ENCODE data around the gene POP5.

Gene POP5

GRCh38 chr12:120554678-120555077 lies 26.5 kb downstream of the POP5 start:
- Histone ChIP-seq H3K36me3 (ENCODE audit: insufficient read depth, low read length) (peaks cover 45% of the 10 kb centered on the region), H3K9ac (ENCODE audit: low read depth, low read length) (no peak overlapping the region), H3K9me3 (replicated peaks; ENCODE audit: low read length) (no peaks in the 10 kb centered on the region), H3K27me3 (ENCODE audit: control insufficient read depth, insufficient read depth, low read length) (no peaks in the 10 kb centered on the region), H3K4me1 (ENCODE audit: control insufficient read depth, insufficient read depth, low read length) (peaks cover 5% of the 10 kb centered on the region), H3K4me2 (ENCODE audit: low read length) (no peak overlapping the region), H3K4me3 (ENCODE audit: low read length) (no peak overlapping the region)

- peaks cover 22% of the 10 kb centered on the region for H3K4me1 ChIP-seq (ENCODE audit: control insufficient read depth, insufficient read depth, low read length)
- H3K27me3 ChIP-seq (ENCODE audit: control insufficient read depth, insufficient read depth, low read length) = no peaks in the 10 kb centered on the region
- peaks cover 36% of the 10 kb centered on the region for H3K36me3 ChIP-seq (ENCODE audit: insufficient read depth, low read length)
Observed at GRCh38 chr12:120546050-120546386, 35.2 kb downstream of the POP5 start.

GRCh38 chr12:120544691-120545090 lies 36.5 kb downstream of the POP5 start:
- no peak overlapping the region for H3K4me3 ChIP-seq (ENCODE audit: low read length)
- no peak overlapping the region for H3K4me2 ChIP-seq (ENCODE audit: low read length)
- no peaks in the 10 kb centered on the region for H3K27me3 ChIP-seq (ENCODE audit: control insufficient read depth, insufficient read depth, low read length)
- H3K36me3 ChIP-seq (ENCODE audit: insufficient read depth, low read length) = peaks cover 36% of the 10 kb centered on the region
- peaks cover 18% of the 10 kb centered on the region for H3K4me1 ChIP-seq (ENCODE audit: control insufficient read depth, insufficient read depth, low read length)
- no peaks in the 10 kb centered on the region for H3K9me3 ChIP-seq (replicated peaks; ENCODE audit: low read length)
- H3K9ac ChIP-seq (ENCODE audit: low read depth, low read length) = no peak overlapping the region

More at GRCh38 chr12:120546050-120546386, 35.2 kb downstream of the POP5 start:
- Histone ChIP-seq H3K4me2 (ENCODE audit: low read length) (no peak overlapping the region), H3K9me3 (replicated peaks; ENCODE audit: low read length) (no peaks in the 10 kb centered on the region), H3K9ac (ENCODE audit: low read depth, low read length) (no peak overlapping the region), H3K4me3 (ENCODE audit: low read length) (no peak overlapping the region)

- H3K9me3 ChIP-seq (replicated peaks; ENCODE audit: low read length) = no peaks in the 10 kb centered on the region
- H3K4me2 ChIP-seq (ENCODE audit: low read length) = no peak overlapping the region
- H3K4me3 ChIP-seq (ENCODE audit: low read length) = no peak overlapping the region
- H3K4me1 ChIP-seq (ENCODE audit: control insufficient read depth, insufficient read depth, low read length) = peaks cover 44% of the 10 kb centered on the region
- H3K27me3 ChIP-seq (ENCODE audit: control insufficient read depth, insufficient read depth, low read length) = no peaks in the 10 kb centered on the region
- H3K9ac ChIP-seq (ENCODE audit: low read depth, low read length) = no peak overlapping the region
- peaks cover 19% of the 10 kb centered on the region for H3K36me3 ChIP-seq (ENCODE audit: insufficient read depth, low read length)
Observed at GRCh38 chr12:120542166-120542565, 39.0 kb downstream of the POP5 start.

GRCh38 chr12:120540445-120540844 lies 40.8 kb downstream of the POP5 start:
- Histone ChIP-seq H3K4me2 (ENCODE audit: low read length) (no peak overlapping the region), H3K9ac (ENCODE audit: low read depth, low read length) (no peak overlapping the region), H3K36me3 (ENCODE audit: insufficient read depth, low read length) (peaks cover 17% of the 10 kb centered on the region), H3K4me1 (ENCODE audit: control insufficient read depth, insufficient read depth, low read length) (peaks cover 53% of the 10 kb centered on the region), H3K27me3 (ENCODE audit: control insufficient read depth, insufficient read depth, low read length) (no peaks in the 10 kb centered on the region), H3K9me3 (replicated peaks; ENCODE audit: low read length) (no peaks in the 10 kb centered on the region), H3K4me3 (ENCODE audit: low read length) (no peak overlapping the region)

GRCh38 chr12:120539303-120539702 lies 41.9 kb downstream of the POP5 start:
- Histone ChIP-seq H3K9ac (ENCODE audit: low read depth, low read length) (peak overlapping the region; percentile 22), H3K4me3 (ENCODE audit: low read length) (no peak overlapping the region), H3K36me3 (ENCODE audit: insufficient read depth, low read length) (peaks cover 17% of the 10 kb centered on the region), H3K9me3 (replicated peaks; ENCODE audit: low read length) (no peaks in the 10 kb centered on the region), H3K27me3 (ENCODE audit: control insufficient read depth, insufficient read depth, low read length) (no peaks in the 10 kb centered on the region), H3K4me2 (ENCODE audit: low read length) (peak overlapping the region; percentile 72), H3K4me1 (ENCODE audit: control insufficient read depth, insufficient read depth, low read length) (peaks cover 45% of the 10 kb centered on the region)

- Histone ChIP-seq H3K4me3 (ENCODE audit: low read length) (peak overlapping the region; percentile 23), H3K36me3 (ENCODE audit: insufficient read depth, low read length) (peaks cover 17% of the 10 kb centered on the region), H3K27me3 (ENCODE audit: control insufficient read depth, insufficient read depth, low read length) (no peaks in the 10 kb centered on the region), H3K9me3 (replicated peaks; ENCODE audit: low read length) (no peaks in the 10 kb centered on the region), H3K4me2 (ENCODE audit: low read length) (peak overlapping the region; percentile 72), H3K4me1 (ENCODE audit: control insufficient read depth, insufficient read depth, low read length) (peaks cover 43% of the 10 kb centered on the region), H3K9ac (ENCODE audit: low read depth, low read length) (peak overlapping the region; percentile 22)
Observed at GRCh38 chr12:120538281-120539156, 42.7 kb downstream of the POP5 start.

- Histone ChIP-seq H3K4me2 (ENCODE audit: low read length) (peak overlapping the region; percentile 72), H3K4me1 (ENCODE audit: control insufficient read depth, insufficient read depth, low read length) (peaks cover 43% of the 10 kb centered on the region), H3K36me3 (ENCODE audit: insufficient read depth, low read length) (peaks cover 17% of the 10 kb centered on the region), H3K9ac (ENCODE audit: low read depth, low read length) (peak overlapping the region; percentile 20), H3K27me3 (ENCODE audit: control insufficient read depth, insufficient read depth, low read length) (no peaks in the 10 kb centered on the region), H3K4me3 (ENCODE audit: low read length) (peak overlapping the region; percentile 23), H3K9me3 (replicated peaks; ENCODE audit: low read length) (no peaks in the 10 kb centered on the region)
Observed at GRCh38 chr12:120537856-120538220, 43.4 kb downstream of the POP5 start.

GRCh38 chr12:120536064-120536791 lies 45.0 kb downstream of the POP5 start:
- Histone ChIP-seq H3K27me3 (ENCODE audit: control insufficient read depth, insufficient read depth, low read length) (no peaks in the 10 kb centered on the region), H3K36me3 (ENCODE audit: insufficient read depth, low read length) (peaks cover 17% of the 10 kb centered on the region), H3K4me2 (ENCODE audit: low read length) (peak overlapping the region; percentile 84), H3K4me1 (ENCODE audit: control insufficient read depth, insufficient read depth, low read length) (peaks cover 43% of the 10 kb centered on the region), H3K9ac (ENCODE audit: low read depth, low read length) (peak overlapping the region; percentile 96), H3K4me3 (ENCODE audit: low read length) (peak overlapping the region; percentile 90), H3K9me3 (replicated peaks; ENCODE audit: low read length) (no peaks in the 10 kb centered on the region)

GRCh38 chr12:120534703-120535655 lies 46.2 kb downstream of the POP5 start:
- Histone ChIP-seq H3K27me3 (ENCODE audit: control insufficient read depth, insufficient read depth, low read length) (no peaks in the 10 kb centered on the region), H3K4me1 (ENCODE audit: control insufficient read depth, insufficient read depth, low read length) (peaks cover 46% of the 10 kb centered on the region), H3K9me3 (replicated peaks; ENCODE audit: low read length) (no peaks in the 10 kb centered on the region), H3K9ac (ENCODE audit: low read depth, low read length) (peak overlapping the region; percentile 96), H3K4me3 (ENCODE audit: low read length) (peak overlapping the region; percentile 90), H3K4me2 (ENCODE audit: low read length) (peak overlapping the region; percentile 84), H3K36me3 (ENCODE audit: insufficient read depth, low read length) (peaks cover 17% of the 10 kb centered on the region)

GRCh38 chr12:120534203-120534702 lies 46.9 kb downstream of the POP5 start, which contains the start of gene RNF10:
Gene RNF10 (plus strand): TSS chr12:120534356. CDS start chr12:120534812, 456 bp downstream.
- peaks cover 47% of the 10 kb centered on the region for H3K4me1 ChIP-seq (ENCODE audit: control insufficient read depth, insufficient read depth, low read length)
- H3K4me3 ChIP-seq (ENCODE audit: low read length) = peak within 1 kb of the TSS; percentile 90
- peaks cover 17% of the 10 kb centered on the region for H3K36me3 ChIP-seq (ENCODE audit: insufficient read depth, low read length)
- no peaks in the 10 kb centered on the region for H3K9me3 ChIP-seq (replicated peaks; ENCODE audit: low read length)
- H3K27me3 ChIP-seq (ENCODE audit: control insufficient read depth, insufficient read depth, low read length) = no peaks in the 10 kb centered on the region
- H3K9ac ChIP-seq (ENCODE audit: low read depth, low read length) = peak within 1 kb of the TSS; percentile 96
- peak within 1 kb of the TSS; percentile 84 for H3K4me2 ChIP-seq (ENCODE audit: low read length)

Measured in skeletal muscle satellite cell (primary cell).